HG03280 (cell line): Measurements from ENCODE around the gene SCART1.
"Not testable (repeated sequence)": the region's sequence is repeated elsewhere in the genome, so short reads cannot be mapped to it uniquely, and the experiment has no call there.

Source experiments
- ATAC-seq: cut with Tn5 transposase; IDR thresholded peaks from one replicate; pipeline ENCODE4 v1.9.1; 2021; ENCODE audit warnings: mild to moderate bottlenecking, moderate library complexity; ENCODE audit not compliant: unreplicated experiment

SCART1 gene

GRCh38 chr10:133511408-133511807 is 57.7 kb downstream of the SCART1 start:
- no peak for ATAC-seq

DNA sequence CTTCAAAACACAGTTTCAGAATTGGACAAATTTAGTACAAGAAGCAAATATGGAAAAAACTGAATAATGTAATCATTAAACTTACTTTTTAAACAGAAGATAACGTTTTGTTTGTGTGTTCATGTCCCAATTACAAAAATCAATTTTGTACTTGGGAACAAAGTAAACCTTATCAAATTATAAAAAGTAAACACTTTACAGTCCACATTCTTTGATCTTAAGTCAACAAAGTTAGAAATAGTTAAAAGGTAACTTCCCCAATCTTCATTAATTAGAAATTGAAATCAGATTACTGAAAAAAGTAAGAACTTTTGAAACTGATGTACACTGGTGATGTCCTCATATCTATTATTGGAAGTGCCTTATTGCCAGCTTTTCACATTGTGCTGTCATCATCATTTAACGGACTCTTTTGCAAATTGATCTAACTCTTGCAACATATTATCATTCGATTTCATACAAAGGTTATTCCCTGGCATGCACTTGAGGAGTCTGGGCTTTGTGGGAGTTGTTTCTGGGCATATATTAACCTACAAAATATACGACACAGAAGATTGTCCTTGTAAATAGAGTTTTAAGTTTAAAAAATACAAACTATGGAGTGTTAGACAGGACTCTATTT is 58.3 kb downstream of the SCART1 start:
- no peak for ATAC-seq

DNA sequence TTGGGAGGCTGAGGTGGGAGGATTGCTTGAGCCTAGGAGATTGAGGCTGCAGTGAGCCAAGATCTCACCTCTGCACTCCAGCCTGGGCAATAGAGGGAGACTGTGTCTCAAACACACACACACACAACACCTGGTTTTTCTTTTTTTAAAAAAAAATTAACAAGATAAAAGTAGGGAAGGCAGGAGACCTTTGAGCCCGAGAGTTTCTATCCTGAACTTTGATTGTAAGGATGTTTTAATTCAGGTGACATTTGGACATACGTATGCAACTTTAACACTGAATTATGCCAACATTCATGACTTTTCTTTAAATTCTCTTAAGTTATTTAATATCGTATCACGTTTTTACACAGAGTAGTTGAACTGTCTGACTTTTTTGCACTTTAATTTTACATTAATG is 61.7 kb downstream of the SCART1 start:
- no peak for ATAC-seq

DNA sequence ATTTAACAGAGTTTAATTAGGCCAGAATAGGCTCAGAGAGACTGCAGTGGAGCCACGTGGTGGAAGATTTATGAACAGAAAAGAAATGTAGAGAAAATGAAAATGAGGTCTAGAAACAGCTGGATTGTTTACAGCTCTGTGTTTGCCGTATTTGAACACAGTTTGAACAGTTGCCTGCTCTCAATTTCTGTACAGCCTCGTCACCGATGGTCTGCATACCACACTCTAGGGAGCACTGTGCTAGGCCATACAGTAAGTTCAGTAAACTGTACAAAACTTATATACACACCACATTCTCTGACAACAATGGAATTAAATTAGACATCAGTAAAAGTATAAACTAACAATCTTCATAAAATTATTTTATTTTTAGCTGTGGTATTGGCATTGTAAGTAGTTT is 62.3 kb downstream of the SCART1 start:
- no peak for ATAC-seq

- ATAC-seq = not testable (repeated sequence)
These were observed 64.8 kb downstream of the SCART1 start for GRCh38 chr10:133518517-133518916.
